Hepatocyte (in vitro differentiated cells): ENCODE measurements around the gene RAB11FIP4. TPM values are rescaled to one million over a fixed set of nuclear protein-coding genes. Genes with fewer than 3 reads are reported as not detected.

Experiments used
- DNase-seq: peaks from one replicate; pipeline ENCODE4 v3.0.0-alpha.2; 2016; ENCODE audit warnings: low spot score
- H2AFZ ChIP-seq: fragments of 200-600 bp; sonication (generic); 2 replicates; pipeline ENCODE4 v1.6.0; 2016; ENCODE audit warnings: antibody characterized with exemption, mild to moderate bottlenecking
- H3K27ac ChIP-seq: fragments of 200-600 bp; sonication (generic); 2 replicates; pipeline ENCODE4 v1.5.1; 2016; ENCODE audit warnings: mild to moderate bottlenecking
- H3K27me3 ChIP-seq: fragments of 200-600 bp; sonication (generic); 2 replicates; pipeline ENCODE4 v1.6.1; 2016
- H3K36me3 ChIP-seq: fragments of 200-600 bp; sonication (generic); replicated peaks from 2 replicates; pipeline ENCODE4 v1.5.1; 2016; ENCODE audit warnings: low read depth; ENCODE audit not compliant: insufficient read depth
- H3K4me1 ChIP-seq: fragments of 200-600 bp; sonication (generic); 2 replicates; pipeline ENCODE4 v1.5.1; 2016; ENCODE audit warnings: mild to moderate bottlenecking, moderate library complexity; ENCODE audit not compliant: insufficient read depth
- H3K4me2 ChIP-seq: fragments of 200-600 bp; sonication (generic); 2 replicates; pipeline ENCODE4 v1.6.0; 2016
- H3K4me3 ChIP-seq: fragments of 200-600 bp; sonication (generic); 2 replicates; pipeline ENCODE4 v1.5.1; 2016; ENCODE audit warnings: mild to moderate bottlenecking
- H3K79me2 ChIP-seq: fragments of 200-600 bp; sonication (generic); 2 replicates; pipeline ENCODE4 v1.6.0; 2017; ENCODE audit warnings: mild to moderate bottlenecking
- H3K9me2 ChIP-seq: fragments of 200-600 bp; sonication (generic); replicated peaks from 2 replicates; pipeline ENCODE4 v1.6.0; 2017; ENCODE audit warnings: mild to moderate bottlenecking; ENCODE audit not compliant: insufficient read depth
- H3K9me3 ChIP-seq: fragments of 200-600 bp; sonication (generic); 2 replicates; pipeline ENCODE4 v1.5.1; 2016; ENCODE audit warnings: low read depth, mild to moderate bottlenecking
- H4K20me1 ChIP-seq: fragments of 200-600 bp; sonication (generic); 2 replicates; pipeline ENCODE4 v1.6.0; 2016; ENCODE audit warnings: mild to moderate bottlenecking; ENCODE audit not compliant: insufficient read depth, poor library complexity, severe bottlenecking
- EZH2 ChIP-seq: fragments of 200-600 bp; sonication (generic); IDR thresholded peaks from 2 replicates; pipeline ENCODE4 v1.6.1; 2016; ENCODE audit warnings: antibody characterized with exemption, mild to moderate bottlenecking, borderline replicate concordance
- EZH2phosphoT487 ChIP-seq: fragments of 200-600 bp; sonication (generic); IDR thresholded peaks from one replicate; pipeline ENCODE4 v1.6.1; 2018; ENCODE audit warnings: antibody characterized with exemption, mild to moderate bottlenecking, low read depth, moderate library complexity; ENCODE audit not compliant: unreplicated experiment, severe bottlenecking
- WGBS: methylation state at CpG from one replicate; pipeline ENCODE4 v1.1.6; 2016; ENCODE audit warnings: low lambda C conversion rate; ENCODE audit errors: missing lambda C conversion rate; 5-methylcytosine and 5-hydroxymethylcytosine counted together
- polyA plus RNA-seq: library from polyadenylated mRNA; unstranded; fragments of >200 nt; fragmentation: Nextera tagmentation; extraction: Ambion mirVana; gene quantifications from 2 replicates; pipeline ENCODE4 v1.2.1, GENCODE V29; 2016
- total RNA-seq: library from RNA; depleted of rRNA; stranded (reverse); fragments of >200 nt; gene quantifications from 2 replicates; pipeline ENCODE4 v1.2.3, GENCODE V29; 2014
- TF ChIP-seq, protein P1 (sequence below): fragments of 200-600 bp; sonication (generic); IDR thresholded peaks from 2 replicates; pipeline ENCODE4 v1.5.1; 2016; ENCODE audit warnings: antibody characterized with exemption, mild to moderate bottlenecking; ENCODE audit not compliant: poor library complexity

RAB11FIP4 gene
- total and polyA plus RNA-seq, 2 experiments from 2014 or later: 25.8 to 35.6 TPM

DNA sequence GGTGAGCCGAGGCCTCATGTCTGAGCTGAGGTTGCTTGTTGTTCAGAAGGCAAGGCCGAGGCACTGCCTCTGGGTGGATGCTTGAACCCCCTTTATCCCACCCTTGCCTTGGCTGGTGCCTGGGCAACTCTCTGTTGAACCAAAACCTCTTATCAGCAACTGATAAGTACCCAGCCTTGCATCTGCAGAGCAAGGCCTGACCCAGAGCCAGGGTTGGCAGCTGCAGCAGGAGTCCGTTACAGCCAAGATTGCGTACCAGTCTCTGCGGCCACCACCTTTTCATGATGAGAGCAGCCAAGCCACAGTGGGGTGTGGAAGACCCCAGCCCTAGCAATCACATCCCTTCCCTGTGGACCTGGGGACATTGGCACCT lies 118.3 kb downstream of the RAB11FIP4 start:
- no peaks in the 10 kb centered on the region for H3K27me3 ChIP-seq
- H3K4me3 ChIP-seq: no peak overlapping the region
- TF ChIP-seq EZH2: no peak
- TF ChIP-seq EZH2phosphoT487: no peak
- TF ChIP-seq, protein P1, sequence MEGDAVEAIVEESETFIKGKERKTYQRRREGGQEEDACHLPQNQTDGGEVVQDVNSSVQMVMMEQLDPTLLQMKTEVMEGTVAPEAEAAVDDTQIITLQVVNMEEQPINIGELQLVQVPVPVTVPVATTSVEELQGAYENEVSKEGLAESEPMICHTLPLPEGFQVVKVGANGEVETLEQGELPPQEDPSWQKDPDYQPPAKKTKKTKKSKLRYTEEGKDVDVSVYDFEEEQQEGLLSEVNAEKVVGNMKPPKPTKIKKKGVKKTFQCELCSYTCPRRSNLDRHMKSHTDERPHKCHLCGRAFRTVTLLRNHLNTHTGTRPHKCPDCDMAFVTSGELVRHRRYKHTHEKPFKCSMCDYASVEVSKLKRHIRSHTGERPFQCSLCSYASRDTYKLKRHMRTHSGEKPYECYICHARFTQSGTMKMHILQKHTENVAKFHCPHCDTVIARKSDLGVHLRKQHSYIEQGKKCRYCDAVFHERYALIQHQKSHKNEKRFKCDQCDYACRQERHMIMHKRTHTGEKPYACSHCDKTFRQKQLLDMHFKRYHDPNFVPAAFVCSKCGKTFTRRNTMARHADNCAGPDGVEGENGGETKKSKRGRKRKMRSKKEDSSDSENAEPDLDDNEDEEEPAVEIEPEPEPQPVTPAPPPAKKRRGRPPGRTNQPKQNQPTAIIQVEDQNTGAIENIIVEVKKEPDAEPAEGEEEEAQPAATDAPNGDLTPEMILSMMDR: no peak
- peaks cover 72% of the 10 kb centered on the region for H3K79me2 ChIP-seq
- WGBS: 88% methylated on average over 5 of the region's 5 CpGs
- H3K9me2 ChIP-seq: no peaks in the 10 kb centered on the region
- H3K9me3 ChIP-seq: no peaks in the 10 kb centered on the region
- no peaks in the 10 kb centered on the region for H3K36me3 ChIP-seq
- DNase-seq: no peak
- no peak overlapping the region for H2AFZ ChIP-seq
- H3K27ac ChIP-seq: no peak overlapping the region
- H3K4me2 ChIP-seq: no peak overlapping the region
- peaks cover 34% of the 10 kb centered on the region for H4K20me1 ChIP-seq
- peaks cover 17% of the 10 kb centered on the region for H3K4me1 ChIP-seq

DNA sequence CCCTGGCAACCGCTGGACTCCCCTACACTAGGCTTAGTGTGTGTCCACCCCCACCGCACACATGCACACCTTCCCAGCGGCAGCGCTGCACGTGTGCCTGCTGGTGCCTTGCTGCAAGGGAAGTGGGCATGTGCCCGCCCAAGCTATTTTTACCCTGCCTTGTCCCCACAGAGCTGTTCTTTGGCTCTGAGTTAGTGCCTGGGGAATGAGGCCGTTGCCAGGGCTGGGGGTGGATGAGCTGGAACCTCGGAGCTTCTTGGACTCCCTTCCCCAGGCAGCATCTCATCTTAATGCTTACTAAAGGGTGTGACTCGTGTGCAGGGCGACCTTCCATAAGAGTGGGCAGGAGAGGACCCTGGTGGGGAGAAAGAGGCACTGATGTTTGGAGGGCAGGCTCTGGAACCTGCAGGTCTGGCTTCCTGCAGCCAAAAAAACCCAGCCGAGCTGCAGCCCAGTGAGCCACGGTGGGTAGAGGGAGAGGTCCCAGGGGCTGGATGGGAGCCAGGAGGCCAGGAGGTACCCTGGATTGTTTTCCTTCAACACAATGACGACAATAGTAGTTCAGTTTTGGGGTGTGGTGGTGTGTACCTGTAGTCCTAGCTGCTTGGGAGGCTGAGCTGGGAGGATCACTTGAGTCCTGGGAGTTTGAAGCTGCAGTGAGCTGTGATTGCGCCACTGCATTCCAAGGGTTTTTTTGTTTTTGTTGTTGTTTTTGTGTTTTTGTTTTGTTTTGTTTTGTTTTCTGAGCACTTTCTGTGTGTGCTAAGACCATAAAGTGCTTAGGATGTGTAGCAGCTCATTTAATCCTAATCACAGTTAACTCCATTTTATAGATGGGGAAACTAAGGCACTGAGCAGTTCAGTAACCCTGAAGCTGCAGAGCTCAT lies 119.1 kb downstream of the RAB11FIP4 start:
- Histone ChIP-seq H3K9me3 (no peaks in the 10 kb centered on the region), H3K9me2 (no peaks in the 10 kb centered on the region), H3K27me3 (no peaks in the 10 kb centered on the region), H3K27ac (no peak overlapping the region), H2AFZ (no peak overlapping the region), H3K4me2 (no peak overlapping the region), H3K36me3 (no peaks in the 10 kb centered on the region), H3K4me3 (no peak overlapping the region), H3K79me2 (peaks cover 68% of the 10 kb centered on the region), H4K20me1 (peaks cover 34% of the 10 kb centered on the region), H3K4me1 (peaks cover 17% of the 10 kb centered on the region)
- no peak for DNase-seq
- WGBS: 93% methylated on average over 14 of the region's 14 CpGs
- no peak for TF ChIP-seq EZH2phosphoT487
- TF ChIP-seq, protein P1: no peak
- no peak for TF ChIP-seq EZH2

DNA sequence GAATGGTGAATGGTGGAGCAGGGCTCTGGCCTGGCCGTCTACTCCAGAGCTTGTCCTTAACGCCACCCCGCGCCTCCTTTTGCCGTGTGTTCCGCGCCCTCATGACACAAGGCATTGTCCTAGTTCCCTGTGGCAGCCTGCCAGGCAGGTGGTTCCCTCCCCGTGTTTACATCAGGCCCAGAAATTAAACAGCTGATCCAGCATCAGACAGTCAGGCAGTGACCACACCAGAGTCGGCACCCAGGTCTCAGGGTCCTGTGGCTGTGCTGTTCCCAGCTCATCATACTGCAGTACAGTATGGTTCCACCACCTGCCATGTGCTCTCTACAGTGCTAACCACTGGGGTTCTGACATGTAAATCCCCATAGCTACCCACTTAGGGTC lies 119.7 kb downstream of the RAB11FIP4 start:
- Histone ChIP-seq H3K9me2 (no peaks in the 10 kb centered on the region), H3K4me2 (no peak overlapping the region), H3K27ac (no peak overlapping the region), H3K4me3 (no peak overlapping the region), H3K79me2 (peaks cover 62% of the 10 kb centered on the region), H3K36me3 (no peaks in the 10 kb centered on the region), H3K27me3 (no peaks in the 10 kb centered on the region), H4K20me1 (peaks cover 27% of the 10 kb centered on the region), H3K9me3 (no peaks in the 10 kb centered on the region), H3K4me1 (peaks cover 17% of the 10 kb centered on the region), H2AFZ (no peak overlapping the region)
- no peak for DNase-seq
- TF ChIP-seq EZH2 (no peak), EZH2phosphoT487 (no peak)
- TF ChIP-seq, protein P1: no peak
- 92% methylated on average over 9 of the region's 9 CpGs for WGBS
